Renal pelvis (tissue), 4 donors: Measurements from ENCODE around the gene HS6ST2. TPM values are rescaled to one million over a fixed set of nuclear protein-coding genes. Genes with fewer than 3 reads are reported as not detected.
A peak's percentile ranks its signal among the peaks of the same experiment; 100 is the strongest.

ENCODE experiments used
- DNase-seq: peaks from one replicate; pipeline ENCODE4 v3.0.0-alpha.2; 2013
- polyA plus RNA-seq, 3 donors: library from polyadenylated mRNA; unstranded; fragments of 120-200 nt; gene quantifications; one replicate each; pipeline ENCODE4 v1.2.1, GENCODE V29; 2013; ENCODE audit not compliant: insufficient read length in 3 of 3

The HS6ST2 gene
- polyA plus RNA-seq, 3 donors: 21.0 to 22.3 (median 22.2) TPM

DNA sequence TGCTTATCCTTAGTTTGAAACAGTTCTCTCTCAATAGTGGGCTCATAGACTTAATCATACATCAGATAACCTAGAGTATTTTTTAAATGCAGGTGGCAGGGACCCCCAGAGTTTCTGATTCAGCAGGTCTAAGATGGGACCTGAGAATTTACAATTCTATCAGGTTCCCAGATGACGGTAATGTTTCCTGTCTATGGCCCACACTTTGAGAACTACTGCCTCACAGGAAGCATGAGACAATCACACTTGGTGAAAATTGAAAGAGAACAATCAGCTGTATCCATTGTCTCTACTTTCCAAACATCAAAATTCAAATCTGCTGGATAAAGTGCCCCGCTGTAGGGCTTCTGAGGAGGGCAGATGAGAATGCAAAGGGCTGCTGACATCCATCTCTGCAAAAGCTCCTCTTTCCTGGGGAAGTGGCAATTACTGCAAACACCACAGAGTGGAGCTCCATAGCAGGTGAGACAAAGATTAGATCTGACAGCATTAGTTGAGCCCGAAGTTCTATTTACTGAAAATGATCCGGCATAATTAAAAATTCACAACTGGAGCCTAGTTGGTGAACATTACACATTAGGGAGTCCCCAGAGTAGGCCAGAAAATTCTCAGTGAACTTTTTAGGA lies 281.8 kb downstream of the HS6ST2 start:
- DNase-seq: no peak

DNA sequence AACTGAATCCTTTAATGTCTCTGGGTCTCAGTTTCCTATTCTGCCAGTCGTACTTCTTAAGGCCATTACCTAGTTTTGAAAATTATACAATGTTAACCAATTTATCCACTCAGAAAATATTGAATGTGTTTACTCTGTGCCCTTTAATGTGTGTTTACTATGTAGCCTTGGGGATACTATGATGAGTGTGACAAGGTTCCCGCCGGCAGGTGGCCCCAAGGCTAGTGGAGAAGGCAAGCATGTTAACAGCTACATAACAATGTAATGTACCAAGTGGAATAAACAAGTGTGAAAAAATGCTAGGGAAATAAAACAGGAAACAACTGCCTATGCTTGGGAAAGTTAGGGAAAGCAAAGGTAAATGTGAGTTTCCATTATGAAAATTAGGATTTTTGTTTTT lies 282.3 kb downstream of the HS6ST2 start:
- DNase-seq: no peak

DNA sequence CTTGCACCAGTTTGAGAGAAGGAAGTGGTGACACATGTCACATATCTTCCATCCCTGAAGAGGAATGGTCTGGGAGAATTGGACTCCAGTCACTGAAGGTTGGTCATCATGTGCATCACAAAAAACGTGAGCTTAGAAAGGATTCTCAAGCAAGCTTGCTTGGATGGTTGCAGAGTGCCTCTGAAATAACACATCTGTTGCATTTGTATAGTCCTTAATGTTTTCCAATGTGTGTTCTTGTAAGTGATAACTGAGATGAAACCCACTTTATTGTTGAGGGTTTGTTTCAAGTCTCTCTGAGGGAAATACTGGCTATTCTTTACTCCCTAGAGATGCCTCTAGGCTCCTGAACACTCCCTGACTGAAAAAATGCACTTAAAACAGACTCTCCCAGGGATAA lies 285.1 kb downstream of the HS6ST2 start:
- DNase-seq: no peak

DNA sequence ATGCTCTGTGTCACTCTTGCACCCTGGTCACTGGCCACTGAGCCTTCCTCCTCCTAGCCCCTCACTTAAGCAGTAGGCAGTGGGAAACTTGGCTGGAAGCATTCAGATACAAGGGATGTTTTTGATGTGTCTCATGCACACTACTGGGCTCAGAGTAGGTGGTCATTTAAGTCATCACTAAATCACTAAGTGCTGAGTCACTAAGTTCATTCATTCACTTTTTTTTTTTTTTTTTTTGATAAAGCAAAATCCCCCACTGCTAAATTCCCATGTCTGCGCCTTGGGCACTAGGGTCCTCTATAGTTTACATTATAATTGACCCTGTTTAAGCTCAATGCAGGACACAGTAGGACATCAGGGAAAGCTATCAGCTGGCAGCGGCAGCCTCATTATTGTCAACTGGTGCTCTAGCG lies 287.2 kb downstream of the HS6ST2 start:
- DNase-seq: no peak

DNA sequence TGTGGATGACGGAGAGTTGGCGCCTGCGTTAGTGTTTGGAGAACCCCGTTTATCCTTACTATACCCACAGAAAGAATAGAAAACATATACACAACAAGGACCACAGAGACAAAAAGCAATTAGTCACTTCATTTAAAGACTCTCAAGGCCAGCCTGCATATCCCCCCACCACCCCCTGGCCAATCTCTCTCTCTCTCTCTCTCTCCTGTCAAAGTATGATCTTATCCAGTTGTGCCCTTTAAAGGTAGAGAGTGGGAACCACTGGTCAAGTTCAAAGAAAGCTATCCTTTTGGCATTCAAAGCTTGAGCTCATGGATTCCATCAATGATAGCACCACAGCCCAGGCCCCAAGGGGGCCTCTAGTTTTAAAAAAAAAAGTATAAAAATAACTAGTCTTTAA lies 289.3 kb downstream of the HS6ST2 start:
- no peak for DNase-seq

DNA sequence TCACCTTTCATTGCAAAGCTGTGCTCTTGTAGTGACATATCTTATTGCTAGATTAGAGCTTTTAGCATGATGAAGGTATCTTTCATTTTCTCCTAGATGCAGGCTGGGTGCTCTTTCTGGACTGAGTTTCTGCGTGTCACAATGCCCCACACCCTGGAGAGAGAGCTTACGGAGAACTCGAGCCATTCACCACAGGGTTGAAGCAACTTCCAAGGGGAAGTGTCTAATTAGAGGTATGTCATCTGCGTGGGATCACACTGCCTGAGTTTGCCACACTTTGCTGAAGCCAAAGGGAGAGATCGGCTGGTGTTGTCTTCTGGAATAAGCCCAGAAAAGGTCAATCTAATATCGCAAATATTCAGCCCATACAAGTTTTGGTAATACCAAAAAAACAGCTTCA lies 290.3 kb downstream of the HS6ST2 start:
- no peak for DNase-seq

DNA sequence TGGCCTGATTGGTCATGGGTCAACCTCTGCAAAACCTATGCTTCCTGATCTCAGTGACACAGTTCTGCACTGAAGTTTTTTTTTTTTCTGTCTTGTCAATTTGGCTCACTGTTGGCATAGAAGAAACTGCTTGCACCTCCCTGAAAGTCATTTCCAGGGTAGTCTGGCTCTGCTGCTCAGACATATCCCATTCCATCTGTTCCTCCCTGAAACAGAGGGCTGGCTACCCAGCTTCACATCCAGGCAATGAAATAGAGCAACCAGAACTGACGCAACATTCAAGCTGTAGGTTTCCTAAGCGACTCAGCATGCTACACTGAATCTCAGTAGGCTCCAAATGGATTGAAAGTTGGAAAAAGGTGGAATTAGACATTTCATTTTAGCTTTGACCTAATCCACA lies 292.8 kb downstream of the HS6ST2 start:
- no peak for DNase-seq

DNA sequence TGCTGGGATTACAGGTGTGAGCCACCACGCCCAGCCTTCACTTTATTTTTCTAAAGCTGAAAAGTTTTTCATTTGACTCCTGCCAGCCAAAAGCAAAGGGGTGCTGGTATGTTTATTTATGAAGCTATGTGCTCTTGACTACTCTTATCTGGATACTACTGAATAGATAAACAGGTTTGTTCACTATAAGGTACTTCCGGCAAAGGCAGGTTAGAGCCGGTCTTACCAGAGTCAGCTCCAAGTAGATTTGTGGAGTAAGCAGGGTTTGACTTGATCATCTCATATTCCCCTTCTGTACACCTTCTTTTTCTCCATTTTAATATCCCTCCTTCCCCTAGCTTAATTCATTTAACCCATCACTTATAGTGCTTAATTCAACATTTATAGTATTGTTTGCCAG lies 294.2 kb downstream of the HS6ST2 start:
- no peak for DNase-seq

DNA sequence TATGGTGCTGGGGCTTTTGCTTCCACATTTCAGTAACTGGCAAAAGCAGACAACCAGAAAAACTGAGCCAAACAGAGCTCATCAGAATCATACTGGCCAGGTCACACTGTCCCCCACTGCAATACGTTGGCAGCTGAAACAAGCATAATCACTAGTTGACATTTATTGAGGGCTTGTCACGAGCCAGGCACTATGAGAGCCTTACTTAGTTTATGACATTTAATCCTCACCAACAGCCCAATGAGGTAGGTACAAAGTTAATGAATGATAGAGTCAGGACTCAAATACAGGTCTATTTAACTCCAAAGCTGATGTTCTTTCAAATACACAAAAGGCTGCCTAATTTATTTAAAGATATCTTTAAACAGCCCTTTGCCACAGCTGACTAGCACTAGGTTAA lies 295.6 kb downstream of the HS6ST2 start:
- DNase-seq: no peak

DNA sequence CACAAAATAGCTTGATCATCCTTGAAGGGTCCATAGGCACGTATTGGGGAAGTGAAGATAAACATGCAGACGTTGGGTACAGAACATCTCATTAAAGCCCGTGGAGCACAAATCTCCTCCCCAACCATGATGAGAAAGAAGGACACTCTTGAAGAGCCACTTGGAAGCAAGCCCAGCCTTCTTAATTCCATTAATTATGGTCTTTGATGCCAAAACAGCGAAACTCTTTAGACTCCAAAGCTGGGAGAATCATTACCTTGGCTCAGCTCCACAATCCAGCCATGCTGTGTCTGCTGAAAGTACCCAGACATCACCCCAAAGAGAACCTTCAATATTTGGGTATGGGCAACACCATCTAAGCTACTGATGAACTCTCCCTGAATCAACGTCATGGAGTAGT lies 300.6 kb downstream of the HS6ST2 start:
- no peak for DNase-seq

DNA sequence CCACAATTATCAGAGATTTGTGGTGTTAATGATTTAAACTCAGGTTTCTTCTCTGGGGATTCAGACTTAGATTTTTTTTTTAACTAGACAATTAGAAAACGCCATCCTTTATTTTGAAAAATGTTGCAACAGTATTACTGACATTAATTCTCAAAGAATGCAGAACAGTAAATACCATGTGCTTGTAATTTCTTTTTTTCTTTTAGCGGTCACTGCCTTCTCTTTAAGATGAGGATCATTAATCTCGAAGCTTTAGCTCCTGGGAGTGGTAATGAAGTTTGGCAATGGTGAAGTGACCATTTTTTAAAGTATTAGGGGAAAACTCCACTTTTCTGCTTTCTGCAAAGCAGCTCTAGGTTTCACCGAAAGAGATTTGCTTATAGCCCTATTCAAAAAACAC lies 305.6 kb downstream of the HS6ST2 start:
- DNase-seq: no peak

DNA sequence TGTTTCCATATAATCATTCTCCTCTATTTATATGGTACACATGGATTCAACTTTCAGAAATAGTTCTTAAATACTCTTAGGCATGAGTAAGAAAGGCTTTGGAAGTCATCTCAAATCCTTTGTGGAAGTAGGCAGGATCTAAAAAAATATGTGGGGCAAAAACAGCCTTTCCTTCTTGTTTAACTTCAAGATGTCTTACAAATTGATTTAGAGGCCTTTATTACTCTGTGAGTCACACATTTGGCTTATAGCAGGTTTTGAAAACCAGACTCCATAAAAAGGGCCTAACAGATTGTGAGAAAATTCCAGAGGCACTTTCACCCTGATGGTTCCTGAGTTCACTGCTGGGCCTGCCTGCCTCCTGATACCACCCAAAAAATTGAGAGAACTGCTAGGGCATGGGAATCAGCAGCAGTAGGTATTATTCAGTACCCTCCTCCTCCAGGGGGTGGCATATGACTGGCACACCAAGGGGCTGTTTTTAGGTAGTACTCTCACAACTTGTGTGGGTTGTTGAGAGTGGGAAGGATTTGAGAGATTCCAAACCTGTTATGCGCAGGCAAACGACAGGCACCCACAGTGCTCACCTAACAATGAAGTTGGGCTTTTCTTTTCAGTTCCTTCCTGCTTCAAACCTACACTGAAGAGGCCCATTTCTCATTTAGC lies 306.9 kb downstream of the HS6ST2 start:
- no peak for DNase-seq

DNA sequence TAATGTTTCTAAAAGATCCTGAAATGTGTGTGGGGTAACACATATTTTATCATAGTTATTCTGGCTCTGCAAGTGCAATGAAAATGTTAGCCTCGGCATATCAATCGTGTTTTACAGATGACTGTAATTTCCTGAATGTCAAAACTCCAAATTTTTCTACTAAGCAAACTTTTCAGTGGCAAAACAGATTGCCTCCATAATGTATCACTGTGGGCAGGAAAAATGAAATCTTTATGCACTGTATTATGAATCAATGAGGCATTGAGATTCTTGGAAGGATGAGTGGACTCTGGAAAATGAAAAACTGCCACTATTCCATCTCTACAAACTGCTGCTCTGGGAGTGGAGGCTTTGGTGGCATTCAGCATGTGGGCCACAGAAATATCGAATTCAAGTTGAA lies 309.5 kb downstream of the HS6ST2 start:
- no peak for DNase-seq

DNA sequence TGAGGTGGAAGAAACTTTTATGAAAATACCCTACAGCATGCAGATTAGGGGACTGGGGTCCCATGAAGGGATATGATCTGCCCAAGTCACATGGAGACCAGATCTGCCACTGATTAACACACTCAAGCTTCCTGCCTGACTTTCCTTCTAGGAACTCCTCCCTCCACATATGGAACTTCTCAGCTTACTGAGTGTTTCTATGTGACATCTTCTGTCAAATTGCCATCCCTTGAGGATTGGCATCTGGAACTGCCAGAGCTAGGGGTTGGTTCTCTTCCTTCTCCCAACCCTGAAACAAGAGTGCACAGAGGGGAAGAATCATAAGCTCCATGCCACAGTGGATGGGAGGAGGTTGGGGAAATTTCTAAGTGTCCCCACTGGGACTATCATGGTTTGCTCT lies 319.0 kb downstream of the HS6ST2 start:
- no peak for DNase-seq

DNA sequence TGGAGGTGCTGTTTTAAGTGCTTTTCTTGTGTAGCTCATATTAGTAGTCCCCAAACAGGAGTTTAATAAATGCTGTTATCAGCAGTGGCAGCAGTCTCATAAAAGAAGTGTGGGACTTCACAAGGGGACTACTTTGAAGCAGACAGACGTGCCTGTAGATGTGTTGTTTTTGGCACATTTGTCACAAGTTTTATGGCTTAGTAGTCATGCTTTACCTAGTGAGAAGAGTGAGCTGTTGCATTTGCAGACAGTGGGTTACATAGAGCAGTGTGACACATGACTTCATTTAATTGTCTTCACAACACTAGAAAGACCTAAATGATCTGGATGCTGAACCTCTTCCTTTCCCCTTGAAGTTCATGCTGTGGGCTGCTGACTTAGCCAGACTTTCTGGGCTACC lies 320.1 kb downstream of the HS6ST2 start:
- DNase-seq: no peak

DNA sequence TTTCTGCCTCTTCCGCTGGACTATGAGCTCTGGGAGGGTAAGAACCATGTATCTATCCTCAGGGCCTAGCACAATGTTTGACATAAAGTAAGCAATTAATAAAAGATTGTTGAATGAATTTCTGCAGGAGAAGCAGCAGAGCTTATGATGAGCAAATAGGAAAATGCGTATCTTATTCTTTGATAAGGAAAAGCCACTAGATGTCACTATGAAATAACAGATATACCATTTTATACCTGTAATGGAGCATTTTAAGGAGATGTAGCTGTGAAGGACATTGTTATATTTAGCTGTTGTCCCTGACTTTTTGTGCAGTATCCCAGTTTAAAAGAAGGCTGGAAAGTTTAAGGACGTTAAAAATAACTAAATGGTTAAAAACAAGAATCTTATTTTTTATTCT lies 322.3 kb downstream of the HS6ST2 start:
- no peak for DNase-seq

DNA sequence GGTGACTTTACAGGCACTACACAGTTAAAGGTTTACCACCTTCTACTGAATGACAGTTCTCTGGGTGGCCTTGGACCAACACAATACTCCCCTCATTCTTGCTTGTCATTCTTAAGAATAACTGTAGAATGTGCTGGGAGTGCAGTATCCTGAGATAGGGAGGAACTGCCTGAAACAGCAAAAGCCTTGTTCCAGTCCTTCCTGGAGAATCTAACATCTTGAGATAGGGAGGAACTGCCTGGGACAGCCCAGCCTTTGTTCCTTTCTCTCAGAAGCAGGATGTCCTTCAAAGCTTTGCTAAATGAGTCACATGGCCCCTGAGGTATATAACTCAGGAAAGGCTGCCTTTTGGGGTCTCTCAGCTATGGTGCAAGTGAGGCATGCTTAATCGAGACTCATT lies 323.9 kb downstream of the HS6ST2 start:
- no peak for DNase-seq

DNA sequence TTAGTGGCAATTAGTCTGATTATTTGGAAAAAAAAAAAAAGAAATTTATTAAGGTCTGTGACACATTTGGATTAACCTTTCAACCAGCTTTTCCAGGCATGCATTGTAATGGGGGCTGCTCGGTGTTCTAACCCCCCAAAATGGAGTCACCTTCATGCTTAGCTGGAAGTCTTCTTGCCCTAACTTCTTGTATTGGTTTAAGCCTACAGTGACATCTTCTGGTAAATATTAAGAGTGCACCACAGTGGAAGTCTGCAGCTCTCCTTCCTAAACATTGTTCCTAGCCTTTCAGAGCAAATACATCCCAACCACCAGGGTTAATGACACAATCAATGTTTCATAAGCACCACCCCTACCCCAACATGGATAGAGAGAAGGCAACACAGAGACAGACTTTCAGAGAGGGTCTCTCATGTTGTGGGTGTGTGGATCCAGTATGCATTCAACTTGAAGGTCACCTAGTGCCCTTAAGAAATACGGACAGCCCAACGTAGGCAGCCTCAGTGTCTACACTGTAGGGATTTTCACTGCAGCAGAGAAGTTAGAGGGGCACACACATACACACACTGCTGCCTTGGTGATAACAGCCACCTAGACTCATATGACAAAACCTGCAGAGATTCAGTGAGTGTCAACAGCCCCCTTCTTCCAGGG lies 326.7 kb downstream of the HS6ST2 start:
- peak; percentile 17 for DNase-seq

DNA sequence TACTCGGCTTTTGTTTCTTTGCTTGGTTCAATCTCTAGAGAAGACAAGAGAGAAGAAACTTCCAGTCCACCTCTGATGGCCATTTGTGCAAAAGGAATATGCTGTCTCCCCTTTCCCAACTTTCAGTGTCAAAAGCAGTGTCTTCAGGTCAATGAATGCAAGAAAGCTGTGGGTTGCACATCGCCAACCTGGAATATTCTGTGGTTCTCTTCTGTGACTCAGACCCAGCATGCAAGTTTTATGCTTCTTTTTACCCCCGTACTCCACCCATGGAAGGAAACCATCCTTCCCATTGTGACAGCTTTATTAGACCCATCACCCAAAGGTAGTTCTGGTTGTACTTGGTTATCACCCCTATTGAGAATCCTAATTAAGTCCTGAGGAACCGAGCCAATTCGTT lies 334.0 kb downstream of the HS6ST2 start:
- no peak for DNase-seq

DNA sequence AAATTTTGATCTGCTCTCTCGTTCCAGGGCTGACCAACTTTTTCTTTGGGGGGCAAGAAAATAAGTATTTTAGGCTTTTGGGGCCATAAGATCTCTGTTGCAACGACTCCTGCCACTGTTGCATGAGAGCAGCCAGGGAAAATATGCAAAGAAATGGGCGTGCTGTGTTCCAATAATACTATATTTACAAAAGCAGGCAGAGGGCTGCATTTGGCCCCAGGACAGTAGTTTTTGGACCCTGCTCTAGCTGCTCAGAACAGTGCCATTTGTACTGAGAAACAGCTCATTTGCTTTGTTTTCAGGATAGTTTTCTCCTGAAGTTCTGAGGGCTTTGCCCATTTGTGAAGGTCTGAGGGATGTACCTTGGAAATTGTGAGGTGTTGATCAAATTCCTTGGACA lies 334.5 kb downstream of the HS6ST2 start:
- DNase-seq: no peak

DNA sequence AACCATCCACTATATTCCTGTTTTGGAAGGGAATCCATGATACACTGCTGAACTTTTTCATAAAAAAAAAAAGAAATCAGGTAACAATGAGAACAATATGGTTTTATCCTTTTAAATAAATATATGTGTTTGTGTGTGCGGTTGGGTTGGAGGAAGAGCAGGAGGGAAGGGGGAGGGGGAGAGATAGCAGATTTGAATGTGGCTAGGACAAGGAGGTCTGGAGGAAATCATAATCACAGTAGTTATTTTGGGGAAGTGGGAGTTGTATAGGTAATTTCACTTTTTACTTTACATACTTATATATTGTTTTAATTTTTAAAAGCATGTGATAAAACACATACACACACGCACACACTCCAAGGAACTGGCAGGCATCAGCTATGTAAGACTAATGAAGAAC lies 335.1 kb downstream of the HS6ST2 start:
- no peak for DNase-seq

DNA sequence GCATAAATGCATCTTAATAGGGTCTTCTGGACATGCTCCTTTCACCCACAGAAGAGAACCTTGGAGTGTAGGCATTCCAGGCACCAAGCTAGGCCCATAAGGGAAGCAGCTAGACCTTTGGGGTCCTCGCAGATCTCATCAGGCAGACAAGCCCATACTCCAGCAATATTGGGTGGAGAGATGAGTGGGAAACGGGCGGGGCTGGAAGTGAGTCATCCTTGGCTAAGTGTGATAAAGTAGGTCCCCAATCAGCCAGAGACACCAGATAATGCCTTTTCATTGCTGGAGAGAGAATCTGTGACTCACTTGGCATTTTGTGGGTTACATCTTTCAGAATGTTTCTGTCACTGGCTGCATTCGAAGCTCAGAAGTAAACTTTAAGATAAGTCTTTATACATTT lies 336.3 kb downstream of the HS6ST2 start:
- DNase-seq: no peak

DNA sequence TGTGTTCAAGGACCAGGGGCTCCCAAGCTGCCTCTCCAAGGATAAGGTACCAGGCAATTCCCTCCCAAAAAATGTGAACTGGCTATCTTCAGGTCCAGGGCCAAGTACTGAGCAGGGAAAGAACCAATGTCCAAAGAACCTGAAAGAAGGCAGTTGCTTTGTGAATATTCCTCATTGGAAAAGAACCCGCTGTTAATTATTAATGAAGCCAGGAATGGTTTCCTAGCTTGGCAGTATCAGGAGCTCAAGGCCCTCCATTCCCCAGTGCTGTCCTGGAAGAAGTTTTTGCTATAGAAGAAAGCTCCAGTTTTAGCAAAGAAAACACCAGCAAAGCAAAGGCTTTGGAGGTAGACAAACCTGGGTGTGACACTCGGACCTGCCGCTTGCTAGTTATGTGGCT lies 339.6 kb downstream of the HS6ST2 start:
- DNase-seq: no peak
